ENCODE measurements around the gene B4GALT2.

B4GALT2 gene, protein sequence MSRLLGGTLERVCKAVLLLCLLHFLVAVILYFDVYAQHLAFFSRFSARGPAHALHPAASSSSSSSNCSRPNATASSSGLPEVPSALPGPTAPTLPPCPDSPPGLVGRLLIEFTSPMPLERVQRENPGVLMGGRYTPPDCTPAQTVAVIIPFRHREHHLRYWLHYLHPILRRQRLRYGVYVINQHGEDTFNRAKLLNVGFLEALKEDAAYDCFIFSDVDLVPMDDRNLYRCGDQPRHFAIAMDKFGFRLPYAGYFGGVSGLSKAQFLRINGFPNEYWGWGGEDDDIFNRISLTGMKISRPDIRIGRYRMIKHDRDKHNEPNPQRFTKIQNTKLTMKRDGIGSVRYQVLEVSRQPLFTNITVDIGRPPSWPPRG

DNA sequence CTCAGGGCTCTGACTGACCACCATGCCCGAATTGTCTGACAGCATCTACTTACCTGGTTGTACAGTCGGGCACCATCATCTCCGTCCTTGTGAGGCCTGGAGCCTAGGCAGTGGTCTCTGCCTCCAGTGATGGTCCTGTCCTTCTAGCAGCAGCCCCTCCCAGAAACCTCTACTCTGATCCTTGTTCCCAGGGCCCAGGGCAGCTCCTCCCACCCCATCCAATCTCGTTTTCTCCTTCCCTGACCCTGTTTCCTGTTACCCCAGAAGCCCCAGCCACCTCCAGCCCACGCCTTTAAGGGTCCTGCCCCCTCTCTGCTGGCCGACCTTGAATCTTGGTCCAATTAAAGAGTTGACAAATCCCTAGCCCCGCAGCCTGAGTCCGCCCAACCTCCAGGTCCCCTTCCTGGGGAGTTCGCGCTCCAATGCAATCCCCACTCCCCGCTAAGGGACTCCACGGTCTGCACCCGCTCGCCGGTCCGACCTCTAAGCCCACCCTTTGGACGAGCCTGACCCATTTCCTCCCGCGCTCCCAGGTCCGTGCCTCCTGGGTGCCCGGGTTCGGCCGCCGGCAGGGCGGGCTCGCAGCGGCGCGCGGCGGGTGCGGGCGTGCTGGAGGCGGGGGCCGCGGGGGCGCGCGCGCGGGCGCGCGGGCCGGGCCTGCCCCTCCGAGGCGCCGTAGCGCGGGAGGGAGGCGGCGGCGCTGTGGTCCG is at the start of gene B4GALT2:
Gene B4GALT2 (plus strand): TSS at position 660 of the 710 bp plus-strand sequence. CDS start 1,951 bp downstream, outside the sequence.
- no peak for DNase-seq

DNA sequence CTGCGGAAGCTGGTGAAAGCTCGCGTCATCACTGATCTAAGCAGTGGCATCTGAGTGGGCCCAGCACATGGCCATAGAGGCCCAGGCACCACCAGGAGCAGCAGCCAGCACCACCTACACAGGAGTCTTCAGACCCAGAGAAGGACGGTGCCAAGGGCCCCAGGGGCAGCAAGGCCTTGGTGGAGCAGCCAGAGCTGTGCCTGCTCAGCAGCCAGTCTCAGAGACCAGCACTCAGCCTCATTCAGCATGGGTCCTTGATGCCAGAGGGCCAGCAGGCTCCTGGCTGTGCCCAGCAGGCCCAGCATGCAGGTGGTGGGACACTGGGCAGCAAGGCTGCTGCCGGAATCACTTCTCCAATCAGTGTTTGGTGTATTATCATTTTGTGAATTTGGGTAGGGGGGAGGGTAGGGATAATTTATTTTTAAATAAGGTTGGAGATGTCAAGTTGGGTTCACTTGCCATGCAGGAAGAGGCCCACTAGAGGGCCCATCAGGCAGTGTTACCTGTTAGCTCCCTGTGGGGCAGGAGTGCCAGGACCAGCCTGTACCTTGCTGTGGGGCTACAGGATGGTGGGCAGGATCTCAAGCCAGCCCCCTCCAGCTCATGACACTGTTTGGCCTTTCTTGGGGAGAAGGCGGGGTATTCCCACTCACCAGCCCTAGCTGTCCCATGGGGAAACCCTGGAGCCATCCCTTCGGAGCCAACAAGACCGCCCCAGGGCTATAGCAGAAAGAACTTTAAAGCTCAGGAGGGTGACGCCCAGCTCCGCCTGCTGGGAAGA is 48.7 kb upstream of the B4GALT2 start:
- DNase-seq = no peak

GRCh38 chr1:43930949-43931275 is 48.1 kb upstream of the B4GALT2 start:
- no peak for DNase-seq

GRCh38 chr1:43931711-43932660 is 47.0 kb upstream of the B4GALT2 start:
- DNase-seq = no peak

- no peak for DNase-seq
These were observed 46.1 kb upstream of the B4GALT2 start for GRCh38 chr1:43932786-43933385.

DNA sequence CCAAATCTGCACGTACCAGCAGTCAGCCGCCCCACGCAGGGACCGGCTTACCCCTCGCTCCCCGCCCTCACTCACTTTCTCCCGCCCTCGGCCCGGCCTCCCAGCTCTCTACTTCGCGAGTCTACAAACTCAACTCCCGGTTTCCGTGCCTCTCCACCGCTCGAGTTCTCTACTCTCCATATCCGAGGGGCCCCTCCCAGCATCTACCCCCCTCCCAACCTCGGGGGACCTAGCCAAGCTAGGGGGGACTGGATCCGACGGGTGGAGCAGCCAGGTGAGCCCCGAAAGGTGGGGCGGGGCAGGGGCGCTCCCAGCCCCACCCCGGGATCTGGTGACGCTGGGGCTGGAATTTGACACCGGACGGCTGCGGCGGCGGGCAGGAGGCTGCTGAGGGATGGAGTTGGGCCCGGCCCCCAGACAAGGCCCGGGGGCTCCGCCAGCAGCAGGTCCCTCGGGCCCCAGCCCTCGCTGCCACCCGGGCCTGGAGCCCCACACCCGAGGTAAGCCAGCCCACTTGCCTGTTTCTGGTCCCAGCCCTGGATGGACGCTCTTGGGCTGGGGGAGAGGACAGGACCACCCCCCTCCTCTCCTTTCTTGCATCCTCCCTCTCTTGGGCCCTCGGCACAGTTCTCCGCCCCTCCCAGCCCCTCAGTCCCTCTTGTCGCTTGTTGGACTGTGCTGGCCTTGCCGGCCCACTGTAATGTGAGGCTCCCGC is 45.5 kb upstream of the B4GALT2 start, which contains the start of gene ARTN:
Gene ARTN (plus strand): TSS at position 416 of the 715 bp plus-strand sequence. CDS start 1,856 bp downstream, outside the sequence.
- no peak for DNase-seq

GRCh38 chr1:43934101-43934985 is 44.7 kb upstream of the B4GALT2 start:
- peak; percentile 24 for DNase-seq

DNA sequence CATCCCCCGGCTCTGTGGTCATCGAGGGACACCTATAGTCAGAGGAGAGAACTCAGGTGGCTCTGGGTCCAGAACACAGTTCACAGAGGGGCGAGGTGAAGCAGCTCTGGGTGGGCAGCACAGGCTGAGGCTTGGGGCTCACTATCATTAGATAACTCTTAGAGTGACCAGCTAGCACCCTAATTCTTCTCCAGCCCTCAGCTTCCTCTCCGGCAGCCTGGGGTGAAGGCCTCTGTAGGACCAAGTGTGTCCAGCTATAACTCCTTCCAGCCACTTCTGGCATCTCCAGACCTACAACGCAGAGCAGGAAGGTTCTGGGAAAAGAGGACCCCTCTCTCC is 44.1 kb upstream of the B4GALT2 start:
- DNase-seq = no peak

GRCh38 chr1:43935711-43936427 is 43.1 kb upstream of the B4GALT2 start:
- DNase-seq = no peak

- no peak for DNase-seq
These were observed 42.4 kb upstream of the B4GALT2 start for GRCh38 chr1:43936431-43937151.

GRCh38 chr1:43937179-43937865 is 41.7 kb upstream of the B4GALT2 start:
- DNase-seq = no peak

- no peak for DNase-seq
These were observed 40.6 kb upstream of the B4GALT2 start for GRCh38 chr1:43938383-43938782.

DNA sequence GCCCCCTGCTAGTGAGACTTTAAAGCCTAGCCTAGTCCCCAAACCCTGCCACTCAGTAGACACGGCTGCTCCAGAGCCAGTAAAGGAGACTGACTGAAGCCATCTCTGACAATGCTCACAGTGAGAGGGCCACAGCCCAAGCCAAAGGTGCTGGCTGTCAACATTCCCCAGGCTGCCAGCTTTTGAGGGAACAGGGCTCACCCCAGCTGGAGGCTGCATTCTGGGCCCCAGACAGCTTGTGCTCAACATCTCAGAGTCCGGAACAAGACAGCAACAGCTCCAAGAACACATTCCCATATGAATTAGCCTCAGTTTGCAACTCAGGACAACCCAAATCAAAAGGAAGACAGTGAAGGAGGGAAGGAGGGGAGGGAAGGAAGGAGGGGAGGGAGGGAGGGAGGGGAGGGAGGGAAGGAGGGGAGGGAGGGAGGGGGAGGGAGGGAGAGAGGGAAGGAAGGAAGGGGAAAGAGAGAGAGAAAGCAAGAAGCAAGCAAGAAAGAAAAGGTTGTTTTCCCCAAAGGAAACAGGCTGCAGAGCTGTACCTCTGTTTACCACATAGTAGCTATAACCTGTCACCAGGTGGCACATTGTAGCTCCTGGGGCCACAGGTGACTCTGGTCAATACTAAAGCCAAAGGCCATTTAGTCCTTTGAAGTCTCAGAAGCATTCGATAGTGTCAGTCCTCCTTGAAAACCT is 40.0 kb upstream of the B4GALT2 start:
- DNase-seq = no peak

GRCh38 chr1:43942411-43942810 is 36.6 kb upstream of the B4GALT2 start:
- DNase-seq = no peak

DNA sequence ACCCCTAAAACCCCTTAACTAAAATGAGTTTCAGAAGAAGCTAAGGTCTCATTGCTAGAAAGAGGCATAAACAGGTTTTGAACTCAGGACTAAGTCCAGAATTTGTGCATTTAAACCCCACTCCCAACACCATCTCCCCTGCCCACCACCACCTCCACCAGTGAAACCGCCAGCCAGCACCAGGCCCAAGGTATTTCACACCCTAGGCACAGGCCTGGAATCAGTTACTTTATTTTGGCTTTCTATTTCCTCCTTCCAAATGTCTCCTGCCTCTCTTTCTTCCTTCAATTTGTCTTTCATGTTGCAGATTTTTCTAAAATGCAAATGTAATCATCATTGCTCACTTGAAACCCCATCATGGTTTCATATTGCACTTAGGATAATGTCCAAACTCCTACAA is 34.1 kb upstream of the B4GALT2 start:
- no peak for DNase-seq

DNA sequence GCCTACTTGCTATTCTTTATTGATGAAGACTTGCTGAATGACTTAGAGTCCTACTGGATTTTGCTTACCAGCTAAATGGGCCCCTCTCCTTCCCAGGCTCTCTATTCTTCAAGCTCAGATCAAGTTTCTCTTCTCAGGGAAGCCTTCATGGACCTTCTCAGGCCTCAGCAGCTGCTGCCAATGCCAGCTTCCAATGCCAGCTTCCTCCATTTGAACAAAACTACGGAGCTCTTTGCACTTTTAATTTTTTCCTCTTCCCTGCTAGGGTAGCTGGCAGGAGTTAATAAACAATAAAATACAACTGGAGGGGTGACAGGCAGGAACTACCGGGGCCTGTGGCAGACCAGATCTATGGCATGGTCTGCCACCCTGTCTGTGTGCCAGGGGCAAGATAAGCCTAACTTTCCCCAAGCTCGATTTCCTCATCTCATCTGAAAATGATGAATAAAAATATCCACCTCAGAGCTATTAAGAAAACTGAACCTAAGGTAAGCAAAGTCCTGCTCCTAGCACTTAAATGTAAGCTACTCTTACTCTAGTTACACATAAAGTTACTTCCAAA is 33.3 kb upstream of the B4GALT2 start:
- DNase-seq = no peak
